GM12872 (cell line): ENCODE measurements around the gene SHROOM3.

Experiments used
- CTCF ChIP-seq: IDR thresholded peaks from 3 replicates; pipeline ENCODE4 v1.5.1; 2011; ENCODE audit warnings: low read depth, mild to moderate bottlenecking, low read length, moderate library complexity; ENCODE audit not compliant: insufficient read depth

Gene SHROOM3

GRCh38 chr4:76502886-76503285 is 67.9 kb downstream of the SHROOM3 start:
- no peak for TF ChIP-seq CTCF

- peak; percentile 49 for TF ChIP-seq CTCF
Observed at GRCh38 chr4:76504613-76505465, 69.8 kb downstream of the SHROOM3 start.

GRCh38 chr4:76511947-76512346 is 76.9 kb downstream of the SHROOM3 start:
- no peak for TF ChIP-seq CTCF

- TF ChIP-seq CTCF = no peak
Observed at GRCh38 chr4:76513482-76513881, 78.5 kb downstream of the SHROOM3 start.

GRCh38 chr4:76514087-76514486 is 79.1 kb downstream of the SHROOM3 start:
- TF ChIP-seq CTCF = no peak

- no peak for TF ChIP-seq CTCF
Observed at GRCh38 chr4:76515975-76516843, 81.2 kb downstream of the SHROOM3 start.

GRCh38 chr4:76518241-76518640 is 83.2 kb downstream of the SHROOM3 start:
- TF ChIP-seq CTCF = no peak
